Calu3 (cell line): ENCODE measurements around the gene SLC24A3. TPM values are rescaled to one million over a fixed set of nuclear protein-coding genes. Genes with fewer than 3 reads are reported as not detected.

Experiments used
- BruUV-seq: library from RNA; stranded (reverse); fragments of 400-500 nt; replicated peaks from 2 replicates; lab custom pipeline; 2021; lab: Mats Ljungman, UMichigan
- CTCF ChIA-PET: fragments of 300-600 bp; sonication (Branson Sonifier 250); formaldehyde crosslinking; loops from one replicate; lab custom pipeline; 2022; ENCODE audit warnings: antibody characterized with exemption; lab: Charles Lee
- DNase-seq: peaks from one replicate; pipeline ENCODE4 v3.0.0; 2022
- H3K27ac Mint-ChIP-seq: one replicate; pipeline ENCODE4 v1.8.0; 2022; ENCODE audit warnings: mixed read lengths; ENCODE audit not compliant: unreplicated experiment
- H3K27me3 Mint-ChIP-seq: one replicate; pipeline ENCODE4 v1.8.0; 2022; ENCODE audit warnings: mixed read lengths; ENCODE audit not compliant: unreplicated experiment
- H3K36me3 Mint-ChIP-seq: one replicate; pipeline ENCODE4 v1.8.0; 2022; ENCODE audit warnings: mild to moderate bottlenecking, moderate library complexity, mixed read lengths; ENCODE audit not compliant: insufficient read depth, unreplicated experiment
- H3K4me1 Mint-ChIP-seq: one replicate; pipeline ENCODE4 v1.8.0; 2022; ENCODE audit warnings: mild to moderate bottlenecking, low read depth, mixed read lengths; ENCODE audit not compliant: unreplicated experiment
- H3K4me3 Mint-ChIP-seq: one replicate; pipeline ENCODE4 v1.8.0; 2022; ENCODE audit warnings: mild to moderate bottlenecking, low read depth, moderate library complexity, mixed read lengths; ENCODE audit not compliant: unreplicated experiment
- H3K9me3 Mint-ChIP-seq: one replicate; pipeline ENCODE4 v1.8.0; 2022; ENCODE audit warnings: low read depth, mixed read lengths; ENCODE audit not compliant: unreplicated experiment
- intact Hi-C: fragments of 100-400 bp; cut with micrococcal nuclease; formaldehyde crosslinking; loops from one replicate; pipeline ENCODE4 v1.10.0; 2022; ENCODE audit not compliant: unreplicated experiment
- total RNA-seq: library from RNA; stranded (reverse); gene quantifications from 2 replicates; pipeline ENCODE4 v1.2.3, GENCODE V29; 2022
- TF ChIP-seq, protein P1 (sequence below): fragments of 200-600 bp; IDR thresholded peaks from one replicate; pipeline ENCODE4 v1.8.0; 2022; ENCODE audit warnings: antibody characterized with exemption; ENCODE audit not compliant: unreplicated experiment

SLC24A3 gene
- total RNA-seq, 1 experiment from 2014 or later, result not detected

GRCh38 chr20:19265646-19266374, 53.4 kb downstream of the SLC24A3 start:
- H3K27me3 Mint-ChIP-seq, result no peaks in the 10 kb centered on the region
- no peak for DNase-seq
- intact Hi-C loops, result no loop called here
- no peak overlapping the region for H3K27ac Mint-ChIP-seq
- no TSS peak for BruUV-seq
- TF ChIP-seq, protein P1, sequence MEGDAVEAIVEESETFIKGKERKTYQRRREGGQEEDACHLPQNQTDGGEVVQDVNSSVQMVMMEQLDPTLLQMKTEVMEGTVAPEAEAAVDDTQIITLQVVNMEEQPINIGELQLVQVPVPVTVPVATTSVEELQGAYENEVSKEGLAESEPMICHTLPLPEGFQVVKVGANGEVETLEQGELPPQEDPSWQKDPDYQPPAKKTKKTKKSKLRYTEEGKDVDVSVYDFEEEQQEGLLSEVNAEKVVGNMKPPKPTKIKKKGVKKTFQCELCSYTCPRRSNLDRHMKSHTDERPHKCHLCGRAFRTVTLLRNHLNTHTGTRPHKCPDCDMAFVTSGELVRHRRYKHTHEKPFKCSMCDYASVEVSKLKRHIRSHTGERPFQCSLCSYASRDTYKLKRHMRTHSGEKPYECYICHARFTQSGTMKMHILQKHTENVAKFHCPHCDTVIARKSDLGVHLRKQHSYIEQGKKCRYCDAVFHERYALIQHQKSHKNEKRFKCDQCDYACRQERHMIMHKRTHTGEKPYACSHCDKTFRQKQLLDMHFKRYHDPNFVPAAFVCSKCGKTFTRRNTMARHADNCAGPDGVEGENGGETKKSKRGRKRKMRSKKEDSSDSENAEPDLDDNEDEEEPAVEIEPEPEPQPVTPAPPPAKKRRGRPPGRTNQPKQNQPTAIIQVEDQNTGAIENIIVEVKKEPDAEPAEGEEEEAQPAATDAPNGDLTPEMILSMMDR, result no peak
- no peaks in the 10 kb centered on the region for H3K9me3 Mint-ChIP-seq
- no peak overlapping the region for H3K4me3 Mint-ChIP-seq
- H3K4me1 Mint-ChIP-seq, result no peaks in the 10 kb centered on the region
- H3K36me3 Mint-ChIP-seq, result peaks cover 5% of the 10 kb centered on the region
- CTCF ChIA-PET, result no interaction called here

DNA sequence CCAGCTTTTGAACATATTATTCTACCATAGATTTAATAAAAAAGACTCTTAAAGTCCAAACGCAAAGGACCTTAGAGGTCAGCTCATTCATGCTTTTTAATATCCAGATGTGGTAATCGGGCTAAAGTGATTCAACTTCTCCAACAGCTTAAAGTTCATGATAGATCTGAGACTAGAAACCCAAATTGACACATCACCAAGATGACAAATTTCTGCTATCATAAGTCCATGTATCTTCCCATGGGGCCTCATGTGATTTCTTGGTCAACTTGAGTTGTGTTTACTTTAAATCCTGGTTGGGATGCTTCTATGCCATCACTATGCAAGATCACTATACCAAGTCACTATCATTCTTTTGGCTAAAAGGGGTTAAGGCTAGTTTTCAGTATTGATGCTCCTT, 56.0 kb downstream of the SLC24A3 start:
- BruUV-seq, result no TSS peak
- H3K9me3 Mint-ChIP-seq, result no peaks in the 10 kb centered on the region
- CTCF ChIA-PET, result no interaction called here

GRCh38 chr20:19269737-19270340, 57.4 kb downstream of the SLC24A3 start:
- H3K36me3 Mint-ChIP-seq, result no peaks in the 10 kb centered on the region
- no peaks in the 10 kb centered on the region for H3K9me3 Mint-ChIP-seq
- no peak overlapping the region for H3K27ac Mint-ChIP-seq
- no peaks in the 10 kb centered on the region for H3K27me3 Mint-ChIP-seq
- TF ChIP-seq, protein P1, result no peak
- CTCF ChIA-PET, result no interaction called here
- no peak overlapping the region for H3K4me3 Mint-ChIP-seq
- no peak for DNase-seq
- H3K4me1 Mint-ChIP-seq, result no peaks in the 10 kb centered on the region
- intact Hi-C loops, result no loop called here
- BruUV-seq, result no TSS peak

More for the DNA sequence above, 56.0 kb downstream of the SLC24A3 start:
- no peaks in the 10 kb centered on the region for H3K4me1 Mint-ChIP-seq
- no peaks in the 10 kb centered on the region for H3K27me3 Mint-ChIP-seq
- DNase-seq, result no peak
- H3K4me3 Mint-ChIP-seq, result no peak overlapping the region
- no peaks in the 10 kb centered on the region for H3K36me3 Mint-ChIP-seq
- TF ChIP-seq, protein P1, result no peak
- intact Hi-C loops, result no loop called here
- H3K27ac Mint-ChIP-seq, result no peak overlapping the region

- no peak overlapping the region for H3K4me3 Mint-ChIP-seq
- intact Hi-C loops, result no loop called here
- TF ChIP-seq, protein P1, result no peak
- H3K36me3 Mint-ChIP-seq, result no peaks in the 10 kb centered on the region
- no peak for DNase-seq
- CTCF ChIA-PET, result no interaction called here
- H3K4me1 Mint-ChIP-seq, result no peaks in the 10 kb centered on the region
- H3K27ac Mint-ChIP-seq, result no peak overlapping the region
- no peaks in the 10 kb centered on the region for H3K27me3 Mint-ChIP-seq
- no TSS peak for BruUV-seq
- no peaks in the 10 kb centered on the region for H3K9me3 Mint-ChIP-seq
These were observed 59.6 kb downstream of the SLC24A3 start for GRCh38 chr20:19271879-19272651.
